NCI-H187 (cell line): ENCODE data around the gene FCHO2.

Experiments used
- DNase-seq, 2 experiments: peaks; one replicate each; lab custom pipeline; 2025; lab: John Stamatoyannopoulos, UW

Gene FCHO2

GRCh38 chr5:73112359-73112758 is 156.5 kb downstream of the FCHO2 start:
- no peak for DNase-seq

GRCh38 chr5:73114044-73114688 is 158.3 kb downstream of the FCHO2 start:
- DNase-seq: no peak

- no peak for DNase-seq
Observed at GRCh38 chr5:73115399-73116051, 159.7 kb downstream of the FCHO2 start.

- no peak for DNase-seq
Observed at GRCh38 chr5:73116506-73116905, 160.7 kb downstream of the FCHO2 start.

- DNase-seq: no peak
Observed at GRCh38 chr5:73117088-73117740, 161.4 kb downstream of the FCHO2 start.

- no peak for DNase-seq
Observed at GRCh38 chr5:73118391-73118973, 162.6 kb downstream of the FCHO2 start.

- DNase-seq: no peak
Observed at GRCh38 chr5:73119451-73120157, 163.8 kb downstream of the FCHO2 start.

- DNase-seq: no peak
Observed at GRCh38 chr5:73120222-73121118, 164.6 kb downstream of the FCHO2 start, which contains the start of gene TMEM171. Gene TMEM171 (plus strand): TSS chr5:73120575. CDS start chr5:73123374, 2,799 bp downstream.

- no peak for DNase-seq
Observed at GRCh38 chr5:73121119-73121463, 165.2 kb downstream of the FCHO2 start.

- DNase-seq: no peak
Observed at GRCh38 chr5:73122875-73123810, 167.3 kb downstream of the FCHO2 start.

GRCh38 chr5:73125289-73125688 is 169.4 kb downstream of the FCHO2 start:
- DNase-seq: no peak

- no peak for DNase-seq
Observed at GRCh38 chr5:73126381-73126780, 170.5 kb downstream of the FCHO2 start.

GRCh38 chr5:73126957-73127356 is 171.1 kb downstream of the FCHO2 start:
- DNase-seq: no peak

- DNase-seq: no peak
Observed at GRCh38 chr5:73129143-73129542, 173.3 kb downstream of the FCHO2 start.

- DNase-seq: no peak
Observed at GRCh38 chr5:73130811-73131210, 175.0 kb downstream of the FCHO2 start.

- DNase-seq: no peak
Observed at GRCh38 chr5:73131711-73132425, 176.0 kb downstream of the FCHO2 start.

GRCh38 chr5:73132759-73133158 is 176.9 kb downstream of the FCHO2 start:
- DNase-seq: no peak

- no peak for DNase-seq
Observed at GRCh38 chr5:73135021-73135420, 179.2 kb downstream of the FCHO2 start.

- no peak for DNase-seq
Observed at GRCh38 chr5:73135429-73136054, 179.7 kb downstream of the FCHO2 start.
